Right lung (tissue), 5 donors: Measurements from ENCODE around the gene DUSP22. TPM values are rescaled to one million over a fixed set of nuclear protein-coding genes. Genes with fewer than 3 reads are reported as not detected.

Source experiments
- DNase-seq, 2 donors: peaks; one replicate each; pipeline ENCODE4 v3.0.0-alpha.2; 2013
- polyA plus RNA-seq, 5 donors: library from polyadenylated mRNA; unstranded; fragments of 120-200 nt; gene quantifications; one replicate each; pipeline versions ENCODE4 v1.2.1 to v1.2.3, GENCODE V29; 2013; ENCODE audit warnings: inconsistent platforms in 1 of 5, low replicate concordance in 1 of 5; ENCODE audit not compliant: insufficient read length in 5 of 5, insufficient read depth in 1 of 5

Gene DUSP22
- polyA plus RNA-seq, 5 donors: 29.0 to 33.1 (median 29.9) TPM

GRCh38 chr6:392441-393390, 100.4 kb downstream of the DUSP22 start:
- no peak for DNase-seq

GRCh38 chr6:393391-394221, 101.3 kb downstream of the DUSP22 start:
- no peak for DNase-seq

- DNase-seq: no peak
Observed at GRCh38 chr6:394641-395289, 102.5 kb downstream of the DUSP22 start.

- DNase-seq: no peak
Observed at GRCh38 chr6:395432-396125, 103.3 kb downstream of the DUSP22 start.

GRCh38 chr6:396126-396520, 103.8 kb downstream of the DUSP22 start:
- DNase-seq: no peak

- no peak for DNase-seq
Observed at GRCh38 chr6:397056-397455, 104.8 kb downstream of the DUSP22 start.

- DNase-seq: no peak
Observed at GRCh38 chr6:397604-398003, 105.3 kb downstream of the DUSP22 start.

- no peak for DNase-seq
Observed at GRCh38 chr6:398065-398464, 105.8 kb downstream of the DUSP22 start.

GRCh38 chr6:398558-399078, 106.3 kb downstream of the DUSP22 start:
- DNase-seq: no peak

GRCh38 chr6:399785-400534, 107.7 kb downstream of the DUSP22 start:
- DNase-seq: no peak

GRCh38 chr6:400815-401214, 108.5 kb downstream of the DUSP22 start:
- no peak for DNase-seq

Other genes starting within 250 kb of the DUSP22 start
- under 1 TPM; 0.19 to 0.86 (median 0.27) TPM for gene IRF4, start 99.3 kb downstream of the DUSP22 start, polyA plus RNA-seq